ENCODE data around the gene ZNF254.
"Not testable (repeated sequence)": the region's sequence is repeated elsewhere in the genome, so short reads cannot be mapped to it uniquely, and the experiment has no call there.

ZNF254 gene

GRCh38 chr19:24086974-24087595 lies at the start of gene ZNF254:
Gene ZNF254 (plus strand): TSS chr19:24087187. CDS start chr19:24087308, 121 bp downstream.
- peak; percentile 96 for DNase-seq

GRCh38 chr19:24040621-24041020 lies 46.4 kb upstream of the ZNF254 start:
- no peak for DNase-seq

- not testable (repeated sequence) for DNase-seq
These were observed 45.7 kb upstream of the ZNF254 start for GRCh38 chr19:24041326-24041725.

- peak; percentile 17 for DNase-seq
These were observed 40.4 kb upstream of the ZNF254 start for GRCh38 chr19:24046550-24046949.

GRCh38 chr19:24048261-24048660 lies 38.7 kb upstream of the ZNF254 start:
- no peak for DNase-seq

GRCh38 chr19:24049537-24049936 lies 37.5 kb upstream of the ZNF254 start:
- no peak for DNase-seq

DNA sequence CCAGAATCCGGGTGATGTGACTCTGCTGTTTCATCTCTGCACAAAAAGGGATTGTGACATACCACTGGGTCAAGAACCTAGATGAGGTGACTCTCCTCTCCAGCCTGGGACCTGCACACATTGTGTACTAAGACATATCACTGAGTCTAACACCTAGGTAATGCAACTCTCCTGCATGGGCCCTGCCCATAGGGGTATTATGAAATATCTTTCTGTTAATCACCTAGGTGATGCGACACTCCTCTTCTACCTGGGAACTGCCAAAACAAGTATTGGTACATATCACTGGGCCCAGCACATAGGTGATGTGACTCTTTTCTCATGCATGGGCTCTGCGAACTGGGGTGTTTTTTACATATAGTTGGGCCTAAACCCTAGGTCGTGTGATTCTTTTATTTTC lies 35.5 kb upstream of the ZNF254 start:
- DNase-seq: no peak

DNA sequence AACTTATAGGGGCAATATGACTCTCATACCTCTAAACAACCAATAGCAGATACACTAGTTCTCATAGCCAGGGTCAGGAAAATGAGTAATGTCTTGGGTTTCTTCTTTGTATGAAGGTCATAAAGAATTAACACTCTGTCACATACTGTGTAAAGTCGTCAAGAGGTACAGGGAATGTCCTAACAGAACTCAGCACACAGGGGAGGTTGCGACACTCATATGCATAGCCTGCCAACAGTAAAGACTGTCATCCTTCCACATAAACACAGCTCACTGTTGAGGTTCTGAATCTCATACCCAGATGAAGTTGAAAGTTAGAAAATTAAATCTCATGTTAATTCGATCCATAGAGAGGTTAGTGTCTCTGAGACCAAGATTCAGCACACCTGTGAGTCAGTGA lies 34.2 kb upstream of the ZNF254 start:
- DNase-seq: no peak

DNA sequence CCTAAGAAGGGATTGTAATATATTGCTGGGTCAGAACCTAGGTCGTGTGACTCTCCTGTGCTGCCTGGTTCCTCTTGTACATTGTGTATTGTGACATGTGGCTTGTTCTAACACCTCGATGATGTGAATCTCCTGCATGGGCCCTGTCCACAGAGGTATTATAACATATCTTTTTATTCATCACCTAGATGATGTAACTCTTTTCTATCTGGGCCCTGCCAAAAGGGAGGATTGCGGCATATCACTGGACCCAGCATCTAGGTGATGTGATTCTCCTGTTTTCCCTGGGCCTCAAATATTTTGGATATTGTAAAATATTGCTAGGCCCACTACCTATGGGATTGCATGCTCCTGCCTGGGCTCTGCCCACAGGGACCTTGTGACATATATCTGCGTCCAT lies 33.4 kb upstream of the ZNF254 start:
- DNase-seq: no peak

- DNase-seq: no peak
These were observed 32.7 kb upstream of the ZNF254 start for GRCh38 chr19:24054044-24054935.

DNA sequence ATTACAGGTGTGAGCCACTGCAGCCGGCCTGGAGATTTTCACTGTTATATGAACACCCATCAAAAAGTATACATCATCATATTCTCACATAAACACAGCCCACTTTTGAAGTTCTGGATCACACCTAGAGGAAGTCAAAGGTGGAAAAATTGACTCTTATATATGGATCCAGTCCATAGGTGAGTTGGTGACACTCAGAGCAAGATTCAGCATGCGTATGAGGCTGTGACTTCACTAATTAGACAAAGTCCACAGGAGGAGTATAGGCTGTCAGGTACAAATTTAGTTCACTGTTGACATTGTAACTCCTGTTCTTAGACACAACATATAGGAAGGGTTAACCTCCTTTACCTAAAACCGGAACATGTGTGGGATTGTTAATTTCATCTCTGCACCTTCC lies 31.4 kb upstream of the ZNF254 start:
- DNase-seq: no peak

GRCh38 chr19:24057144-24057543 lies 29.8 kb upstream of the ZNF254 start:
- no peak for DNase-seq

- no peak for DNase-seq
These were observed 27.3 kb upstream of the ZNF254 start for GRCh38 chr19:24059563-24060295.

- no peak for DNase-seq
These were observed 26.2 kb upstream of the ZNF254 start for GRCh38 chr19:24060687-24061356.

DNA sequence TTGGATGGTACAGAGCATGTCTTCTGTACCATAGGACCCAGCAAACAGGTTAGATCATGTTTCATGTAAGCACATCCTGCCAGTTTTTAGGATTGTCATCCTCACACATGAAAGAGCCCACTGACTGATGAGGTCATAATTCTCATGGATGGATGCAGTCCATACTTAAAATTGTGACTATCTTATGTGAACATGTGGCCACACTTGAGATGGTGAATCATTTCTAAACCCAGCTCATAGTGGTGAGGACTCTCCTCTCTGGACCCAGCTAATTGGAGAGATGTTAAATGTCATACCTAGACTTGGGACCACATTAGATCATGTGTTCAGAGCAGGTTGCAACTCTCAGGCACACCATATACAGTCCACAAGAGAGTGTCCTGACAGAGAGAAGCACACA lies 24.8 kb upstream of the ZNF254 start:
- DNase-seq: no peak

GRCh38 chr19:24063295-24063694 lies 23.7 kb upstream of the ZNF254 start:
- no peak for DNase-seq

DNA sequence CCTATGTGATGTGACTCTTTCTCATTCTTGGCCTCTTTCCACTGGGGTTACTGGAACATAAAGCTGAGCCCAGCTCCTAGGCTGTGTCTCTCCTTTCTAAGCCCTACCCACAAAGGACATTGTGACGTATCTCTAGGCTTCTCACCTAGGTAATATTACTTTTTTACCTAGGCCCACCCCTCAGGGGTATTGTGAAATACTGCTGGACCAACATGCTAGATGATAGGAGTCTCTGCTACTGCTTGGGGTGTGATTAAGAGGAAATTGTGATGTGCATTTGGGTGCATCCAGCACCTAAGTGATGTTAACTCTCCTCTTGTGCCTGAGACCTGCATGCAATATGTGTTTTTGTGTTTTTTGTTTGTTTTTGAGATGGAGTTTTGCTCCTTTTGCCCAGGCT lies 22.8 kb upstream of the ZNF254 start:
- DNase-seq: no peak

DNA sequence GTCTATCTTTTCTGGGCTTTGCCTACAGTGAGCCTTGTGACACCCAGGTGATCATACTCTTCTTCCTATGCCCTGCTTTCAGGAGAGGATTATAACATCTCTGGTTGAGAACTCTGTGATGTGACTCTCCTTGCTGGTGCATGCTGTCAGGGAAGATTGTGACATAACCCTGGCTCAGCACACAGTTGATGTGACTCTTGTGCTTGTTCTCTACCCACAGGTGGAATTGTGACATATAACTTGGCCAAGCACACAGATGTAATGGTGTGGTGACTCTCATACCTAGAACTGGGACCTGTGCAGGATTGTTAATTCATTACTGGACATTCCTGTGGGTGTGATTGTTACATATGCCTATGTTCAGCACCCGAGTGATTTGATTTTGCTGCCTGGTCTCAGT lies 21.7 kb upstream of the ZNF254 start:
- DNase-seq: no peak

DNA sequence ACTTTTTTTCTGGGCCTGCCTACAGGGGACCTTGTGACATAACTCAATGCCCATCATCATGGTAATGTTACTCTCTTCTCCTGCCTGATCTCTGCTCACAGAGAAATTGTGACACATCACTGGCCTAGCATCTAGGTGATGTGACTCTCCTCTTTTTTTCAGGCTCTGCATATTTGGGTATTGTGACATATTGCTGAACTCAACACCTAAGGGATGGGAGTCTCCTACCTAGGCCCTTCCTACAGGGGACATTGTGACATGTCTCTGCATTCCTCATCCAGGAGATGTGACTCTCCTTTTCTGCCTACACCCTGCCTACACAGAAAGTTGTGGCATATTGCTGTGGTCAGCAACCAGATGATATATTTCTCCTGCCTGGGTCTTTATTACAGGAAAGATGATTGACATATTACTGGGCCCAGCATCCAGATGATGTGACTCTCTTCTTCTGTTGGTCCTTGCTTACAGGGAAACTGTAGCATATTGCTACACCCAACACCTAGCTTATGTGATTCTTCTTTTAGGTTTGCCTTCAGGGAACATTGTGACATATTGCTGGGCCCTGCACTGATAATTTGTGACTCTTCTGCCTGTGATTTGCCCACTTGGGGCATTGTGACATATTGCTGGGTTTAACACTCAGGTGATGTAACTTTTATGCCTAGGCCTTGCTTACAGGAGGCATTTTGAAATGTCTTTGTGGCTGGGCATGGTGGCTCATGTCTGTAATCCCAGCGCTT lies 21.0 kb upstream of the ZNF254 start:
- DNase-seq: no peak

DNA sequence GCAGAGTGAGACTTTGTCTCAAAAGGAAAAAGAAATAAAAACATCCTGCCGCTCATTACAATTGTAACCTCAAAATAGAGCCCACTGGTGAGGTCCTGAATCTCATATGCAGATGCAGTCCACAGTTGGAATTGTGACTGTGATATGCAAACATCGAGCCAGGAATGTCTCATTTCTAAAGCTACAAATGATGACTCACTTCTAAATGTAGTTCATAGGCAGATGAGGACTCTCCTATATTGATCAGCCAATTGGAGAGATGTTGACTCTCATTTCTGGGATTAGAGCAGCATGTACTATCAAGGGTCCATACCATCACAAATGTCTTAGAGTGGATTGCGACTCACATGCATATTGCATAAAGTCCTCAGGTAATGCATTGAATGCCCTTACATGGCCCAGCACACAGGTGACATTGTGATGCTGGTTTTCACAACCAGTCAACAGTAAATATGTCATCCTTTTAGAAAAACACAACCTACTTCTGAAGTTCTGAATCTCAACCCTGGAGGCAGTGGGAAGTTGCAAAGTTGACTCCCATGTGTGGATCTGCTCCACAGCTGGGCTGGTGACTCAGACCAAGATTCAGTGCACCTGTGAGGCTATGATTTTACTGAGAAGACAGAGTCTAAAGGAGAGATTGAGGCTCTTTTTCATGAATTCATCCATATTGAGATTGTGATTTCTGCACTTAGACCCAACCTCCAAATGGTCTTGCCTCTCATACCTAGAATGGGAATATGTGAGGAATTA lies 16.9 kb upstream of the ZNF254 start:
- DNase-seq: no peak

DNA sequence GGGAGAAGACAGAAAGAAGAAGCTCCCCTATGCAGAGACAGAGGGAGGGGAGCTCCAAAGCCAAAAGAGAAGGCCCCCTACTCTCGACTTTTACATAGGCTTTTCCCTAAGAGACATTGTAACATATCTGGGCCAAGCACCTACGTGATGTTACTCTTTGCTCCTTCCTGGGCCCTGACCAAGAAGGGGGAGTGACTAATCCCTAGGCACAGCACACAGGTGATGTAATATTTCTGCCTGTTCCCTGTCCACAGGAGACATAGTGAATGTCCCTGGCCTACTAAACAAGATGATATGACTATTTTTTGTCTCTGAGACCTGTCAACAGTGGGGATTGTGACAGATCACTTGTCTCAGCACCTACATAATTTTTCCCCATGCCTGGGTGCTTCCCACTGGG lies 15.9 kb upstream of the ZNF254 start:
- no peak for DNase-seq

GRCh38 chr19:24072720-24073119 lies 14.3 kb upstream of the ZNF254 start:
- DNase-seq: no peak

Data from COR-L47 (cell line).